BLaER1 treated with 17β-estradiol and CSF1 and Interleukin-3, amounts not matched to agents 10 nM and 100 nM (cell line): Measurements from ENCODE around the gene NRL.
"Not testable (repeated sequence)": the region's sequence is repeated elsewhere in the genome, so short reads cannot be mapped to it uniquely, and the experiment has no call there.

Source experiments
- H3K27ac ChIP-seq, 11 experiments: shearing (Covaris generic); formaldehyde crosslinking; 2 replicates each; pipeline ENCODE4 v1.8.1; 2022
- H3K27me3 ChIP-seq, 11 experiments: shearing (Covaris generic); formaldehyde crosslinking; 2 replicates each; pipeline ENCODE4 v1.8.1; 2022
- H3K36me3 ChIP-seq, 11 experiments: shearing (Covaris generic); formaldehyde crosslinking; 2 replicates each; pipeline ENCODE4 v1.8.1; 2022
- H3K4me1 ChIP-seq, 10 experiments: shearing (Covaris generic); formaldehyde crosslinking; 2 replicates each; pipeline ENCODE4 v1.8.1; 2022
- H3K4me2 ChIP-seq, 11 experiments: shearing (Covaris generic); formaldehyde crosslinking; 2 replicates each; pipeline ENCODE4 v1.8.1; 2022
- H3K4me3 ChIP-seq, 10 experiments: shearing (Covaris generic); formaldehyde crosslinking; 2 replicates each; pipeline ENCODE4 v1.8.1; 2022
- H3K9ac ChIP-seq, 11 experiments: shearing (Covaris generic); formaldehyde crosslinking; 2 replicates each; pipeline ENCODE4 v1.8.1; 2022
- H3K9me3 ChIP-seq, 11 experiments: shearing (Covaris generic); formaldehyde crosslinking; replicated peaks in 1 of 11; 2 replicates each; pipeline ENCODE4 v1.8.1; 2022
- H4K20me1 ChIP-seq, 11 experiments: shearing (Covaris generic); formaldehyde crosslinking; 2 replicates each; pipeline ENCODE4 v1.8.1; 2022
- Cebpa-rat ChIP-seq, 11 experiments: shearing (Covaris generic); IDR thresholded peaks; 2 replicates each; pipeline ENCODE4 v1.8.1; 2022

Gene NRL

DNA sequence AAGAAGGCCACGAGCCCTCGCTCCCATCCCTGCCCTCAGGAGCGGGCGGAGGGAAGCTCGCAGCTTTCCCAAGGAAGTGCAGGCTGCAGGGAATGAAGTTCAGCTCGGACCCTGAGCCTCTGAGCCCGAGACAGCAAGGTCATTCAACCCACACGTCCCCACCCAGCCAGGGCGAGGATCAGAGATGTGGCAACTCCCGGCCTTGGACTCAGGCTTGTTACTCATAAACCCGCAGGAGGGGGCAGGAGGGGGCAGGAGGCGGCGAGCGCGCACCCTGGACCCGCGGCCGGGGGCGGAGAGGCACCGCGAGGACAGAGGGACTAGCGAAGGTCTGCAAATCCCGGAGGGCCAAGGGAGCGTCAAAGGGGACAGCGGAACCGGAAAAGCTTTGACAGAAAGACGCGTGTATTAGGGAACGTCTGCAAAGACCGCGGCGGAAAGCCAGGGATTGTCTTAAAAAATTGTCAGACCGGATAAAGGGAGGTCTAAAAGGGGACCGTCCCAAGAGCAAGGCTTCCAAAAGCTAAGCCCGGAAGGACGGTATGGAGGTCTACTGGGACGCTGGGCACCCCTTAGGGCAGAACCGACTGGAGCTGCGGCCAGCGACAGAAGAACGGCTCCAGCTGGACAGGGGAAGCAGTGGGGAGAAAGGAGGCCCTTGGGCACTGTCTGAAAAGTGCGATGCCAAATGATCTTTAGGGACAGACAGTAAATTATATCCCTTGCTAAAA lies 783 bp downstream of the NRL start:
- Histone ChIP-seq H3K27me3 (no peaks in the 10 kb centered on the region), H3K9ac (peak overlapping the region; percentile 85 to 97 (median 90)), H3K27ac (peak overlapping the region; percentile 87 to 99 (median 96)), H3K36me3 (peaks cover 21 to 33% (median 24%) of the 10 kb centered on the region in 11 experiments), H3K4me2 (peak overlapping the region; percentile 80 to 99 (median 96)), H3K4me3 (peak overlapping the region; percentile 71 to 88 (median 76)), H3K9me3 (no peaks in the 10 kb centered on the region), H4K20me1 (peaks cover 0 to 8% (median 0%) of the 10 kb centered on the region in 11 experiments; a peak in 3 of 22 replicates), H3K4me1 (peaks cover 21 to 46% (median 35%) of the 10 kb centered on the region in 10 experiments)
- TF ChIP-seq Cebpa-rat (IDR thresholded peaks at IDR 0.05) = peak in 5 of 11 experiments; percentile 37 to 71 (median 54); a peak in 7 of 22 replicates

DNA sequence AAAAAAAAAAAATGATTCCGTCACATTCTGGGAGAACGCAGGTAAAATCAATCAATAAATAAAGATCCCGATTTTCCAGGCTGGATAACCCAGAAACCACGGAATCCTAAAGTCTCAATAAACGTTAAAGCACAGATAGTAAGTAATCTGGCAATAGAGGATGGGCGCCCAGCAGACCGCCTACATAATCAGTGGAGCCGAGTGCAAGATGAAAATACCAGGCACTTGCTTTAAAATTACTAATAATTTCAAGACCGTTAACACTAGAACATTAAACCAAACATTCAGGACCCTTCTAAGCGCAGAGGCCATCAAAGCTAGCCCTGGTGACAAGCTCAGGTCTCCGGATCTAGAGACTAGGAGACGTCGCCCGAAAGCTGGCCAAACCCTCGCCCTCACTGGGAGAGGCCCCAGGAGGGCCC lies 1.4 kb downstream of the NRL start:
- Histone ChIP-seq H3K4me2 (peak overlapping the region; percentile 80 to 99 (median 96)), H3K27ac (peak overlapping the region; percentile 87 to 99 (median 96)), H3K27me3 (no peaks in the 10 kb centered on the region), H4K20me1 (peaks cover 0 to 8% (median 0%) of the 10 kb centered on the region in 11 experiments; a peak in 3 of 22 replicates), H3K4me3 (peak overlapping the region; percentile 71 to 88 (median 76)), H3K4me1 (peaks cover 25 to 52% (median 41%) of the 10 kb centered on the region in 10 experiments), H3K36me3 (peaks cover 16 to 27% (median 19%) of the 10 kb centered on the region in 11 experiments), H3K9ac (peak overlapping the region; percentile 85 to 97 (median 90)), H3K9me3 (no peaks in the 10 kb centered on the region)
- no peak for TF ChIP-seq Cebpa-rat (IDR thresholded peaks at IDR 0.05)

- Histone ChIP-seq H3K4me2 (0 out of 22 replicates have a peak overlapping the region, but pooled peaks of 2 of the 11 experiments have one; percentile 2 to 15), H3K9me3 (no peaks in the 10 kb centered on the region), H3K4me1 (peaks cover 21 to 46% (median 28%) of the 10 kb centered on the region in 10 experiments), H3K27me3 (no peaks in the 10 kb centered on the region), H3K36me3 (peaks cover 0 to 4% (median 0%) of the 10 kb centered on the region in 11 experiments; a peak in 1 of 22 replicates), H3K27ac (no peak overlapping the region), H4K20me1 (no peaks in the 10 kb centered on the region; a peak in 3 of 22 replicates), H3K4me3 (no peak overlapping the region), H3K9ac (no peak overlapping the region)
- TF ChIP-seq Cebpa-rat (IDR thresholded peaks at IDR 0.05) = no peak
Observed at GRCh38 chr14:24110523-24110922, 4.2 kb downstream of the NRL start.

- no peak overlapping the region for H3K27ac ChIP-seq
- no peaks in the 10 kb centered on the region for H3K27me3 ChIP-seq
- H4K20me1 ChIP-seq = no peaks in the 10 kb centered on the region; a peak in 1 of 22 replicates
- H3K9me3 ChIP-seq = peaks cover 0 to 2% (median 0%) of the 10 kb centered on the region in 11 experiments; a peak in 3 of 22 replicates
- TF ChIP-seq Cebpa-rat (IDR thresholded peaks at IDR 0.05) = no peak
- H3K9ac ChIP-seq = no peak overlapping the region
- no peak overlapping the region for H3K4me3 ChIP-seq
- H3K36me3 ChIP-seq = peaks cover 0 to 7% (median 2%) of the 10 kb centered on the region in 11 experiments; a peak in 12 of 22 replicates
- H3K4me2 ChIP-seq = peak overlapping the region in 2 of 11 experiments; percentile 2 to 17; a peak in 1 of 22 replicates
- H3K4me1 ChIP-seq = peaks cover 19 to 47% (median 27%) of the 10 kb centered on the region in 10 experiments
Observed at GRCh38 chr14:24110060-24110459, 4.7 kb downstream of the NRL start.

GRCh38 chr14:24108336-24108874 lies 6.3 kb downstream of the NRL start:
- Histone ChIP-seq H3K36me3 (peaks cover 15 to 23% (median 19%) of the 10 kb centered on the region in 11 experiments), H3K4me2 (peak overlapping the region in 2 of 11 experiments; percentile 4 to 17; a peak in 3 of 22 replicates), H4K20me1 (peaks cover 0 to 4% (median 0%) of the 10 kb centered on the region in 11 experiments; a peak in 1 of 22 replicates), H3K27me3 (no peaks in the 10 kb centered on the region), H3K9me3 (peaks cover 0 to 19% (median 15%) of the 10 kb centered on the region in 11 experiments; a peak in 17 of 22 replicates), H3K27ac (peak overlapping the region in 3 of 11 experiments; percentile 12 to 46 (median 45); a peak in 1 of 22 replicates), H3K4me1 (peaks cover 19 to 45% (median 26%) of the 10 kb centered on the region in 10 experiments), H3K4me3 (no peak overlapping the region), H3K9ac (no peak overlapping the region)
- TF ChIP-seq Cebpa-rat (IDR thresholded peaks at IDR 0.05) = no peak

DNA sequence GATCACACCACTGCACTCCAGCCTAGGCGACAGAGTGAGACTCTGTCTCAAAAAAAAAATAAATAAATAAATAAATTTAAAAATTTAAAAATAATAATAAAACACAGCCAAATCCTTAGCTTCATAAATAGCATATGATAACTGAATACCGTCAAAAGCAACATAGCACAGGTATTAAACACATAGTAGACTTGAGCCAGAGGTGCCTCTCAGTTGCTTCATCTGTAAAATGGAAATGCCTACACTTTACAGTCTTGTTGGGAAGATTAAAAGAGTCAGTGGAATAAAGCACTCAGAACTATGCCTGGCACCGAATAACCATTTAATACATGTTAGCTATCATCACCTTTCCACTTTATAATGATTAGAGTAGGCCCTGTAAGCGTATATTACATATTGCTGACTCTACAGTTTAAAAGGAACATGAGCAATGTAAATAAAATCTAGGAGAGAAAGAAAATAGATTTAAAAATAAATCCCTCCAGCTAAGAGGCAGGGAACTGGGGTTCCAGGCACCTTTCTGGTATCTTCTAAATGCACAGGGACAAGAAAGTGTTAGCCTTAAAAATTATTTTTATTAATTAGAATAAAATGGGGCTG lies 8.0 kb downstream of the NRL start:
- H3K9me3 ChIP-seq = peaks cover 0 to 28% (median 22%) of the 10 kb centered on the region in 11 experiments; a peak in 17 of 22 replicates
- peak overlapping the region in 1 of 11 experiments; percentile 5; a peak in 1 of 22 replicates for H3K27ac ChIP-seq
- no peak overlapping the region for H3K4me3 ChIP-seq
- no peak for TF ChIP-seq Cebpa-rat (IDR thresholded peaks at IDR 0.05)
- peaks cover 0 to 15% (median 0%) of the 10 kb centered on the region in 11 experiments; a peak in 1 of 22 replicates for H4K20me1 ChIP-seq
- 0 out of 22 replicates have a peak overlapping the region, but pooled peaks of 1 of the 11 experiments have one; percentile 58 for H3K9ac ChIP-seq
- H3K4me2 ChIP-seq = peak overlapping the region in 1 of 11 experiments; percentile 70; a peak in 1 of 22 replicates
- H3K36me3 ChIP-seq = peaks cover 31 to 40% (median 35%) of the 10 kb centered on the region in 11 experiments
- no peaks in the 10 kb centered on the region for H3K27me3 ChIP-seq
- H3K4me1 ChIP-seq = peaks cover 17 to 43% (median 23%) of the 10 kb centered on the region in 10 experiments

DNA sequence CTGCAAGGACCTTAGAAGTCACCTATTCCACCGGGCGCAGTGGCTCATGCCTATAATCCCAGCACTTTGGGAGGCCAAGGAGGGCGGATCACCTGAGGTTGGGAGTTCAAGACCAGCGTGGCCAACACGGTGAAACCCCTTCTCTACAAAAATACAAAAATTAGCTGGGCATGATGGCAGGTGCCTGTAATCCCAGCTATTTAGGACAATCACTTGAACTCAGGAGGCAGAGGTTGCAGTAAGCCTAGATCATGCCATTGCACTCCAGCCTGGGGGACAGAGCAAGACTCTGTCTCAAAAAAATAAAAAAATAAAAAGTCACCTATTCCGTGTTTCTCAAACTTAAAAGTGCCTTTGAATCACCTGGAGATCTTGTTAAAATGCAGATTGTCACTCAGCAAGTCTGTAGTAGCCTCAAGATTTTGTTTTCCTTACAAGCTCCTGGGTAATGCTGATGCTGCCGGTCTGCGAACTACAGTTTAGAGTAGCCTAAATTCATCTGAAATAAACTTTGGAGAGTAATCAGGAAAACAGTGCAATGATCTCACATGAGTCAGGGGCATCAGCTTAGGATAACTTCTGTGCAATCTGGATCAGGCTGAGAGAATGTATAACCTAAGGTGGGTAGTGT lies 9.0 kb downstream of the NRL start:
- Histone ChIP-seq H3K9ac (peak overlapping the region in 1 of 11 experiments; percentile 58; a peak in 1 of 22 replicates), H3K4me2 (peak overlapping the region in 2 of 11 experiments; percentile 33 to 70; a peak in 3 of 22 replicates), H4K20me1 (peaks cover 0 to 26% (median 0%) of the 10 kb centered on the region in 11 experiments; a peak in 2 of 22 replicates), H3K27ac (peak overlapping the region in 1 of 11 experiments; percentile 5; a peak in 1 of 22 replicates), H3K36me3 (peaks cover 42 to 48% (median 46%) of the 10 kb centered on the region in 11 experiments), H3K9me3 (peaks cover 0 to 28% (median 22%) of the 10 kb centered on the region in 11 experiments; a peak in 17 of 22 replicates), H3K4me1 (peaks cover 13 to 36% (median 21%) of the 10 kb centered on the region in 10 experiments)
- not testable (repeated sequence) for H3K27me3 ChIP-seq, H3K4me3 ChIP-seq

GRCh38 chr14:24103451-24103850 lies 11.3 kb downstream of the NRL start:
- peaks cover 64 to 71% (median 68%) of the 10 kb centered on the region in 11 experiments for H3K36me3 ChIP-seq
- no peak overlapping the region for H3K27ac ChIP-seq
- no peak for TF ChIP-seq Cebpa-rat (IDR thresholded peaks at IDR 0.05)
- peaks cover 0 to 49% (median 5%) of the 10 kb centered on the region in 11 experiments; a peak in 8 of 22 replicates for H4K20me1 ChIP-seq
- peaks cover 0 to 28% (median 22%) of the 10 kb centered on the region in 11 experiments; a peak in 17 of 22 replicates for H3K9me3 ChIP-seq
- H3K27me3 ChIP-seq = no peaks in the 10 kb centered on the region
- H3K4me1 ChIP-seq = peaks cover 0 to 38% (median 8%) of the 10 kb centered on the region in 10 experiments; a peak in 11 of 20 replicates
- H3K4me3 ChIP-seq = no peak overlapping the region
- no peak overlapping the region for H3K4me2 ChIP-seq
- H3K9ac ChIP-seq = no peak overlapping the region
